HK-2 (cell line): ENCODE data around the gene KLK15.

Experiments used
- DNase-seq: peaks from one replicate; pipeline ENCODE4 v3.0.0-alpha.2; 2018; ENCODE audit not compliant: unreplicated experiment

KLK15 gene, protein sequence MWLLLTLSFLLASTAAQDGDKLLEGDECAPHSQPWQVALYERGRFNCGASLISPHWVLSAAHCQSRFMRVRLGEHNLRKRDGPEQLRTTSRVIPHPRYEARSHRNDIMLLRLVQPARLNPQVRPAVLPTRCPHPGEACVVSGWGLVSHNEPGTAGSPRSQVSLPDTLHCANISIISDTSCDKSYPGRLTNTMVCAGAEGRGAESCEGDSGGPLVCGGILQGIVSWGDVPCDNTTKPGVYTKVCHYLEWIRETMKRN

GRCh38 chr19:50833117-50833801 is at the start of gene KLK15:
Gene KLK15 (minus strand): TSS chr19:50833574. CDS start chr19:50831492, 2,082 bp downstream.
- DNase-seq = no peak

DNA sequence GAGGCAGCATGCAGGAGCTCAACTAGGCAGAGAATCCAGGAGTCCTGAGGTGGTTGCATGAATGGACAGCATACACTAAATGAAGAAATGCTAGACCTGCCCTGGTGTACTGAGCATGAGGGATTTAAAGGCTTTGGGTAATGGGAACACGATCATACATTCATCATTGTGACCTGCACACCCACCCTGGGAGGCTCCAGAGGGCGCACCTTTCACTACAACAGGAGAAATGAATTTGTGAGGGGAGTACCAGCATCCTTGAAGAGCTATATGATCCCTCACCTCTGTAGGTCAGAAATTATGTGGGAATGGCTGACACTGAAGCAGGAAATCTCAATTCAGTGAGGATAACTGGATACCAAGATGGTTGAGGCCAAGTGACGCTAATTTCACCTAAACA is 48.8 kb upstream of the KLK15 start:
- no peak for DNase-seq

DNA sequence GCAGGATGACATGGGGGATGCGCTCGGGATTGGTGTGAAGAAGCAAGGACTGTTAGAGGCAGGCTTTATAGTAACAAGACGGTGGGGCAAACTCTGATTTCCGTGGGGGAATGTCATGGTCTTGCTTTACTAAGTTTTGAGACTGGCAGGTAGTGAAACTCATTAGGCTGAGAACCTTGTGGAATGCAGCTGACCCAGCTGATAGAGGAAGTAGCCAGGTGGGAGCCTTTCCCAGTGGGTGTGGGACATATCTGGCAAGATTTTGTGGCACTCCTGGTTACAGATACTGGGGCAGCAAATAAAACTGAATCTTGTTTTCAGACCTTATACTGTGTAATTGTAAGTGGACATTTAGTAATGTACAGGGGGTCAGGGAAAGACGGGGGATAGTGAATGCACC is 46.9 kb upstream of the KLK15 start:
- DNase-seq = no peak

- no peak for DNase-seq
Measured at GRCh38 chr19:50878851-50879250, 45.5 kb upstream of the KLK15 start.

DNA sequence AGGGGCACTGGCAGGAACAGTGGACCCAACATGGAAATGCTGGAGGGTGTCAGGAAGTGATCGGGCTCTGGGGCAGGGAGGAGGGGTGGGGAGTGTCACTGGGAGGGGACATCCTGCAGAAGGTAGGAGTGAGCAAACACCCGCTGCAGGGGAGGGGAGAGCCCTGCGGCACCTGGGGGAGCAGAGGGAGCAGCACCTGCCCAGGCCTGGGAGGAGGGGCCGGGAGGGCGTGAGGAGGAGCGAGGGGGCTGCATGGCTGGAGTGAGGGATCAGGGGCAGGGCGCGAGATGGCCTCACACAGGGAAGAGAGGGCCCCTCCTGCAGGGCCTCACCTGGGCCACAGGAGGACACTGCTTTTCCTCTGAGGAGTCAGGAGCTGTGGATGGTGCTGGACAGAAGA is 44.0 kb upstream of the KLK15 start:
- no peak for DNase-seq

DNA sequence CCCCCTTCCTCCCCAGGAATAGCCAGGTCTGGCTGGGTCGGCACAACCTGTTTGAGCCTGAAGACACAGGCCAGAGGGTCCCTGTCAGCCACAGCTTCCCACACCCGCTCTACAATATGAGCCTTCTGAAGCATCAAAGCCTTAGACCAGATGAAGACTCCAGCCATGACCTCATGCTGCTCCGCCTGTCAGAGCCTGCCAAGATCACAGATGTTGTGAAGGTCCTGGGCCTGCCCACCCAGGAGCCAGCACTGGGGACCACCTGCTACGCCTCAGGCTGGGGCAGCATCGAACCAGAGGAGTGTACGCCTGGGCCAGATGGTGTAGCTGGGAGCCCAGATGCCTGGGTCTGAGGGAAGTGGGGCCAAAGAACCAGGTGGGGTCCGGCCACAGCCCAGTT is 43.1 kb upstream of the KLK15 start:
- DNase-seq = no peak

- DNase-seq = no peak
Measured at GRCh38 chr19:50875795-50876422, 42.5 kb upstream of the KLK15 start.

DNA sequence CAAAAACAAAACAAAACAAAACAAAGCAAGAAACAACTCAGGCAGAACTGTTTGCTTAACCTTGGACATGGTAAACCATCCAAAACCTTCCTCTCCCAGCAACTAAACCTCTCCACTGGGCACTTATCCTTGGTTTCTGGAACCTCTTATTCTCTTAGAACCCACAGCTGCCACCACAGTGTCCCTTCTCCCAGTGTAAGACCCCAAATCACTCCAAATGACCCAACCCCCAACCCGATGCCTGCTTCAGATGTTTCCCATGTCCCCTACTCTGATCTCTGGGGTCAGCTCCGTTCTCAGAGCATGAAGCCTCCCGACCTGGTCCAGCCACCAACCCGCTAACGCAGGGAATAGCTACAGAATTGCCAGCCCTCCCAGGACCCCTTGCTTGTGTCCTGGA is 40.8 kb upstream of the KLK15 start:
- DNase-seq = no peak

GRCh38 chr19:50873056-50873455 is 39.7 kb upstream of the KLK15 start, which contains the start of gene KLK2:
Gene KLK2 (plus strand): TSS chr19:50873439. CDS start chr19:50873474, 35 bp downstream.
- no peak for DNase-seq

GRCh38 chr19:50870417-50871089 is 37.2 kb upstream of the KLK15 start:
- DNase-seq = no peak

GRCh38 chr19:50869479-50869878 is 36.1 kb upstream of the KLK15 start:
- no peak for DNase-seq

- no peak for DNase-seq
Measured at GRCh38 chr19:50861496-50862286, 28.3 kb upstream of the KLK15 start.

- no peak for DNase-seq
Measured at GRCh38 chr19:50861010-50861409, 27.6 kb upstream of the KLK15 start.

GRCh38 chr19:50859849-50860248 is 26.5 kb upstream of the KLK15 start:
- DNase-seq = no peak

- no peak for DNase-seq
Measured at GRCh38 chr19:50858886-50859285, 25.5 kb upstream of the KLK15 start.

DNA sequence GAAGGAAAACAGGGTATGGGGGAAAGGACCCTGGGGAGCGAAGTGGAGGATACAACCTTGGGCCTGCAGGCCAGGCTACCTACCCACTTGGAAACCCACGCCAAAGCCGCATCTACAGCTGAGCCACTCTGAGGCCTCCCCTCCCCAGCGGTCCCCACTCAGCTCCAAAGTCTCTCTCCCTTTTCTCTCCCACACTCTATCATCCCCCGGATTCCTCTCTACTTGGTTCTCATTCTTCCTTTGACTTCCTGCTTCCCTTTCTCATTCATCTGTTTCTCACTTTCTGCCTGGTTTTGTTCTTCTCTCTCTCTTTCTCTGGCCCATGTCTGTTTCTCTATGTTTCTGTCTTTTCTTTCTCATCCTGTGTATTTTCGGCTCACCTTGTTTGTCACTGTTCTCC is 24.0 kb upstream of the KLK15 start:
- DNase-seq = no peak

- DNase-seq = no peak
Measured at GRCh38 chr19:50854636-50855410, 21.4 kb upstream of the KLK15 start, which contains the start of gene KLK3. Gene KLK3 (plus strand): TSS chr19:50854915. CDS start chr19:50854956, 41 bp downstream.

DNA sequence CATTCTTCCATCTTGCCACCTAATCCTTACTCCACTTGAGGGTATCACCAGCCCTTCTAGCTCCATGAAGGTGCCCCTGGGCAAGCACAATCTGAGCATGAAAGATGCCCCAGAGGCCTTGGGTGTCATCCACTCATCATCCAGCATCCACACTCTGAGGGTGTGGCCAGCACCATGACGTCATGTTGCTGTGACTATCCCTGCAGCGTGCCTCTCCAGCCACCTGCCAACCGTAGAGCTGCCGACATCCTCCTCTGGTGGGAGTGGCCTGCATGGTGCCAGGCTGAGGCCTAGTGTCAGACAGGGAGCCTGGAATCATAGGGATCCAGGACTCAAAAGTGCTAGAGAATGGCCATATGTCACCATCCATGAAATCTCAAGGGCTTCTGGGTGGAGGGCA is 18.2 kb upstream of the KLK15 start:
- no peak for DNase-seq

GRCh38 chr19:50850738-50851137 is 17.4 kb upstream of the KLK15 start:
- no peak for DNase-seq

DNA sequence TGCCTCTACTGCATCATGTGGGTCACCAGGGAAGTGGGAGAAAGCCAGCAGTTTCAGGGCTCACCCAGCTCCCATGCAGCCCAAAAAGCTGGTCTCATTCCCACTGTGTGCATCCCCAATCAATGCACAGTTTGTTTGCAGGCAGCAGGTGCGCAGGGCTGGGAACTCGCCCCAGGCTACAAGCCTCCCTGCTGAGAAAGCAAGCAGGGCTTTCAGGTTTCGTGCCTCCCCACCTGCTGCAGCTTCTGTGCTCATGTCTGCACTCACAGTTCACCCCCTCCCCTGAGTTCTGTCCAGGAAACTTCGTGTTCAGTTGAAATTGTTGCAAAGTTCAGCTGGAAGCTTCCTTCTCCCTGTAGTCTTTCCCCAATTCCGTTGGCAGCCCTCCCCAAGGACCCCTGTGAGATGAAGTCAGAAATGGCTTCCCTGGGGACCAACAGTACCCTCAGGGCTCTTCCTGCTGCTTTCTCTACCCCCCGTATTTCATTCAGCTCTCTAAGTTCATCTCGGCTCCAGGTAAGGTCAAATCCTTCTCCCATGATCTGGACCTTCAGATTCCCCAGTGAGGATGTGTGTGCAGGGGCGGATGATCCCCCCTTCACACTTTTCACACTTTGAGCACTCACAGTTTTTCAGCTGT is 11.0 kb upstream of the KLK15 start:
- DNase-seq = no peak
